ENCODE data around the gene CENPH. TPM values are rescaled to one million over a fixed set of nuclear protein-coding genes. Genes with fewer than 3 reads are reported as not detected.
"Not testable (repeated sequence)": the region's sequence is repeated elsewhere in the genome, so short reads cannot be mapped to it uniquely, and the experiment has no call there.

Gene CENPH
- total and polyA plus RNA-seq, 12 donors: 1.9 to 5.1 (median 2.8) TPM

GRCh38 chr5:69217548-69218526, 28.5 kb downstream of the CENPH start:
- ATAC-seq (peak; percentile 98 to 99 (median 99)), DNase-seq (peak; percentile 97 to 99)
- Histone ChIP-seq H3K27me3 (no peaks in the 10 kb centered on the region), H3K27ac (peak overlapping the region; percentile 95 to 99 (median 98)), H3K4me1 (peaks cover 3 to 37% (median 16%) of the 10 kb centered on the region in 9 donors), H3K9me3 (no peaks in the 10 kb centered on the region), H3K4me3 (peak overlapping the region; percentile 75 to 100 (median 87)), H3K36me3 (no peaks in the 10 kb centered on the region)
- intact Hi-C loops (cut with DNase I): loop anchor here in 4 of 10 donors (1.0 to 10.0 kb wide), 4 partner anchors 16 to 123 kb away; partner anchors contain the start of genes CDK7 (in 2 of the 4), SLC30A5 (in 2 of the 4) and CCDC125 (in 1 of the 4)
- 0 to 1% methylated on average over 69 to 73 of the region's 73 CpGs for WGBS, 2 donors
- peak in 7 of 9 donors; percentile 24 to 47 (median 40) for TF ChIP-seq CTCF (IDR thresholded peaks at IDR 0.05)

- H3K36me3 ChIP-seq: peaks cover 0 to 7% (median 5%) of the 10 kb centered on the region in 9 donors
- no peak overlapping the region for H3K4me3 ChIP-seq
- ATAC-seq (no peak), DNase-seq (no peak)
- intact Hi-C loops (cut with DNase I): loop anchor here in 4 of 10 donors (2.0 to 10.0 kb wide), 3 partner anchors 15 to 125 kb away; partner anchors contain the start of genes SLC30A5 (in 2 of the 4), CCDC125 (in 1 of the 4) and CDK7 (in 1 of the 4)
- no peak for TF ChIP-seq CTCF (IDR thresholded peaks at IDR 0.05)
- no peaks in the 10 kb centered on the region for H3K9me3 ChIP-seq
- peaks cover 3 to 37% (median 16%) of the 10 kb centered on the region in 9 donors for H3K4me1 ChIP-seq
- H3K27me3 ChIP-seq: no peaks in the 10 kb centered on the region
- peak overlapping the region in 4 of 10 donors; percentile 9 to 99 (median 56) for H3K27ac ChIP-seq
Measured at GRCh38 chr5:69219939-69220338, 30.6 kb downstream of the CENPH start.

- peaks cover 3 to 37% (median 16%) of the 10 kb centered on the region in 9 donors for H3K4me1 ChIP-seq
- H3K9me3 ChIP-seq; DNase-seq; ATAC-seq; H3K27me3 ChIP-seq; intact Hi-C loops (cut with DNase I); H3K4me3 ChIP-seq: not testable (repeated sequence)
- 92 to 95% methylated on average over 18 of the region's 18 CpGs for WGBS, 2 donors
- peak overlapping the region in 3 of 10 donors; percentile 9 to 99 (median 12) for H3K27ac ChIP-seq
- H3K36me3 ChIP-seq: peaks cover 0 to 11% (median 5%) of the 10 kb centered on the region in 9 donors
Measured at GRCh38 chr5:69220371-69220770, 31.0 kb downstream of the CENPH start.

GRCh38 chr5:69220833-69221232, 31.4 kb downstream of the CENPH start:
- Histone ChIP-seq H3K4me1 (peaks cover 3 to 37% (median 16%) of the 10 kb centered on the region in 9 donors), H3K27ac (peak overlapping the region in 2 of 10 donors; percentile 21 to 31), H3K36me3 (peaks cover 0 to 16% (median 5%) of the 10 kb centered on the region in 9 donors)
- H3K27me3 ChIP-seq; H3K9me3 ChIP-seq; intact Hi-C loops (cut with DNase I); H3K4me3 ChIP-seq; DNase-seq; ATAC-seq: not testable (repeated sequence)
- WGBS, 2 donors: 49 to 71% methylated on average over 5 to 9 of the region's 9 CpGs

GRCh38 chr5:69224520-69224919, 35.1 kb downstream of the CENPH start:
- TF ChIP-seq CTCF (IDR thresholded peaks at IDR 0.05): no peak
- no peak overlapping the region for H3K4me3 ChIP-seq
- WGBS, 2 donors: 94 to 95% methylated on average over 8 of the region's 8 CpGs
- no peak overlapping the region for H3K27ac ChIP-seq
- no peaks in the 10 kb centered on the region for H3K9me3 ChIP-seq
- ATAC-seq: no peak
- H3K4me1 ChIP-seq: peaks cover 0 to 24% (median 4%) of the 10 kb centered on the region in 9 donors
- no peak for DNase-seq
- H3K36me3 ChIP-seq: peaks cover 0 to 52% (median 15%) of the 10 kb centered on the region in 9 donors
- intact Hi-C loops (cut with DNase I): no loop called here
- no peaks in the 10 kb centered on the region for H3K27me3 ChIP-seq
